GM12878 (cell line): Measurements from ENCODE around the gene CDC7.

Experiments used
- ATF2 ChIP-seq: IDR thresholded peaks from 2 replicates; pipeline ENCODE4 v1.6.1; 2012; ENCODE audit warnings: low read length, inconsistent platforms
- EGR1 ChIP-seq, 2 experiments: IDR thresholded peaks; 1 replicate in 1 of 2; 2 replicates in 1 of 2; pipeline ENCODE4 v1.6.1; 2011 to 2012; ENCODE audit warnings: low read depth in 2 of 2, low read length in 2 of 2, borderline replicate concordance in 1 of 2, mild to moderate bottlenecking in 1 of 2, moderate library complexity in 1 of 2
- EP300 ChIP-seq, 2 experiments: fragments of 150-350 bp in 1 of 2; IDR thresholded peaks; 2 replicates each; pipeline ENCODE4 v1.6.1; 2011 to 2012; ENCODE audit warnings: low read depth in 2 of 2, low read length in 2 of 2, borderline replicate concordance in 1 of 2, improper control_type of control experiment in 1 of 2, inconsistent platforms in 1 of 2; ENCODE audit not compliant: control insufficient read depth in 1 of 2
- MEF2A ChIP-seq: IDR thresholded peaks from 2 replicates; pipeline ENCODE4 v1.6.1; 2011; ENCODE audit warnings: low read depth, mild to moderate bottlenecking, low read length, moderate library complexity; ENCODE audit not compliant: insufficient read depth
- MYC ChIP-seq: IDR thresholded peaks from 2 replicates; pipeline ENCODE4 v1.6.1; 2011; ENCODE audit warnings: mild to moderate bottlenecking, low read length, moderate library complexity, inconsistent platforms; ENCODE audit not compliant: insufficient read depth, insufficient replicate concordance, insufficient read length, severe bottlenecking
- POLR2A ChIP-seq: IDR thresholded peaks from 2 replicates; pipeline ENCODE4 v1.6.1; 2011; ENCODE audit warnings: low read depth, mild to moderate bottlenecking, low read length
- SMAD5 ChIP-seq: IDR thresholded peaks from 2 replicates; pipeline ENCODE4 v1.6.1; 2016; ENCODE audit warnings: antibody characterized with exemption, low read depth
- SP1 ChIP-seq: IDR thresholded peaks from one replicate; pipeline ENCODE4 v1.6.1; 2011; ENCODE audit warnings: low read depth, low read length
- SPI1 ChIP-seq: IDR thresholded peaks from 2 replicates; pipeline ENCODE4 v1.6.1; 2011; ENCODE audit warnings: low read depth, mild to moderate bottlenecking, low read length, moderate library complexity, borderline replicate concordance; ENCODE audit not compliant: insufficient read depth
- TBL1XR1 ChIP-seq: IDR thresholded peaks from 2 replicates; pipeline ENCODE4 v1.6.1; 2012; ENCODE audit warnings: low read depth, low read length, improper control_type of control experiment
- ZNF24 ChIP-seq: fragments of 450-650 bp; IDR thresholded peaks from 2 replicates; pipeline ENCODE4 v1.6.1; 2017; ENCODE audit warnings: antibody characterized with exemption, mild to moderate bottlenecking
- ZNF274 ChIP-seq: IDR thresholded peaks from one replicate; pipeline ENCODE4 v1.8.0; 2011; ENCODE audit not compliant: insufficient read length, insufficient read depth
- TF ChIP-seq, protein P1 (sequence below), 3 experiments: IDR thresholded peaks in 2 of 3; conservative IDR thresholded peaks in 1 of 3; 2 replicates each; pipeline ENCODE4 v1.5.1; 2011; ENCODE audit warnings: low read depth in 3 of 3, low read length in 3 of 3, mild to moderate bottlenecking in 3 of 3, control low read depth in 2 of 3, moderate library complexity in 2 of 3, inconsistent platforms in 1 of 3, mixed read lengths in 1 of 3; ENCODE audit not compliant: control insufficient read depth in 2 of 3, insufficient read depth in 1 of 3; ENCODE audit errors: extremely low read depth in 1 of 3
- TF ChIP-seq, protein P2 (sequence below): IDR thresholded peaks from 2 replicates; pipeline ENCODE4 v1.6.1; 2012; ENCODE audit warnings: low read depth, low read length, improper control_type of control experiment

DNA sequence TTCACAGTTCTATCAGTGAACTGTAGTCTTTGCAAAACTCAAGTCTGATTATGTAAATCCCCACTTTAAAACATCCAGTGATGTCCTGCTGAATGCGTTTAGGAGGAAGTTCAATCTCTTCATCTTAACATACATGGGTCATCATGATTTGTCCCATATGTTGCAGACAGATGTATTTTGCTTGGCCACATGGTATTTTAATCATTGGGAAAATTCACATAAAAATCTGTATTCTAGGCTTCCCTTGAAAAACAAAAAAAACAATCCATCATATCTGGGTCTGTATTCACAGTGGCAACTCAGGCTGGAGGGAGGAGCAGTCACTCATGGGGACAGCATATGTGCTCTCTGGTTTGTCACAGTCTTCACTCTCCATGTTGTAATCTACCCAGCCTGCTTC lies 44.8 kb upstream of the CDC7 start:
- TF ChIP-seq EP300 (IDR thresholded peaks at IDR 0.05; ENCODE audit: borderline replicate concordance in 1 of 2, control insufficient read depth in 1 of 2, low read depth in 2 of 2, low read length in 2 of 2): no peak
- TF ChIP-seq TBL1XR1: no peak
- TF ChIP-seq, protein P1, sequence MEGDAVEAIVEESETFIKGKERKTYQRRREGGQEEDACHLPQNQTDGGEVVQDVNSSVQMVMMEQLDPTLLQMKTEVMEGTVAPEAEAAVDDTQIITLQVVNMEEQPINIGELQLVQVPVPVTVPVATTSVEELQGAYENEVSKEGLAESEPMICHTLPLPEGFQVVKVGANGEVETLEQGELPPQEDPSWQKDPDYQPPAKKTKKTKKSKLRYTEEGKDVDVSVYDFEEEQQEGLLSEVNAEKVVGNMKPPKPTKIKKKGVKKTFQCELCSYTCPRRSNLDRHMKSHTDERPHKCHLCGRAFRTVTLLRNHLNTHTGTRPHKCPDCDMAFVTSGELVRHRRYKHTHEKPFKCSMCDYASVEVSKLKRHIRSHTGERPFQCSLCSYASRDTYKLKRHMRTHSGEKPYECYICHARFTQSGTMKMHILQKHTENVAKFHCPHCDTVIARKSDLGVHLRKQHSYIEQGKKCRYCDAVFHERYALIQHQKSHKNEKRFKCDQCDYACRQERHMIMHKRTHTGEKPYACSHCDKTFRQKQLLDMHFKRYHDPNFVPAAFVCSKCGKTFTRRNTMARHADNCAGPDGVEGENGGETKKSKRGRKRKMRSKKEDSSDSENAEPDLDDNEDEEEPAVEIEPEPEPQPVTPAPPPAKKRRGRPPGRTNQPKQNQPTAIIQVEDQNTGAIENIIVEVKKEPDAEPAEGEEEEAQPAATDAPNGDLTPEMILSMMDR (IDR thresholded peaks at IDR 0.05 in 2 of 3, conservative IDR thresholded peaks at IDR 0.05 in 1 of 3; ENCODE audit: control insufficient read depth in 2 of 3, extremely low read depth in 1 of 3, insufficient read depth in 1 of 3, low read depth in 3 of 3, low read length in 3 of 3): no peak
- TF ChIP-seq SMAD5: no peak
- no peak for TF ChIP-seq SPI1
- TF ChIP-seq MYC: no peak
- TF ChIP-seq ATF2: no peak
- no peak for TF ChIP-seq MEF2A
- no peak for TF ChIP-seq ZNF274
- TF ChIP-seq SP1: no peak
- TF ChIP-seq POLR2A: no peak
- no peak for TF ChIP-seq EGR1 (IDR thresholded peaks at IDR 0.05; ENCODE audit: borderline replicate concordance in 1 of 2, low read depth in 2 of 2, low read length in 2 of 2)
- TF ChIP-seq, protein P2, sequence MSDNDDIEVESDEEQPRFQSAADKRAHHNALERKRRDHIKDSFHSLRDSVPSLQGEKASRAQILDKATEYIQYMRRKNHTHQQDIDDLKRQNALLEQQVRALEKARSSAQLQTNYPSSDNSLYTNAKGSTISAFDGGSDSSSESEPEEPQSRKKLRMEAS: no peak
- no peak for TF ChIP-seq ZNF24
